Stomach smooth muscle (tissue), 2 donors: ENCODE measurements around the gene MALRD1.

ENCODE experiments used
- H3K27ac ChIP-seq: one replicate; pipeline ENCODE4 v1.7.0; 2013; ENCODE audit warnings: mild to moderate bottlenecking, low read length, inconsistent platforms
- H3K27me3 ChIP-seq, 2 donors: one replicate each; pipeline ENCODE4 v1.7.0; 2013; ENCODE audit warnings: low read length in 2 of 2; ENCODE audit not compliant: insufficient read depth in 2 of 2, control insufficient read depth in 1 of 2
- H3K36me3 ChIP-seq, 2 donors: one replicate each; pipeline ENCODE4 v1.7.0; 2013; ENCODE audit warnings: low read length in 2 of 2; ENCODE audit not compliant: control insufficient read depth in 2 of 2, insufficient read depth in 2 of 2
- H3K4me1 ChIP-seq: one replicate; pipeline ENCODE4 v1.7.0; 2013; ENCODE audit warnings: low read length; ENCODE audit not compliant: control insufficient read depth, insufficient read depth
- H3K4me3 ChIP-seq, 2 donors: one replicate each; pipeline ENCODE4 v1.7.0; 2013; ENCODE audit warnings: low read length in 2 of 2
- H3K9ac ChIP-seq, 2 donors: one replicate each; pipeline ENCODE4 v1.7.0; 2013; ENCODE audit warnings: low read length in 2 of 2, mild to moderate bottlenecking in 1 of 2
- H3K9me3 ChIP-seq, 2 donors: one replicate each; pipeline ENCODE4 v1.7.0; 2013; ENCODE audit warnings: low read length in 2 of 2; ENCODE audit not compliant: control insufficient read depth in 2 of 2
- donor health status: healthy.
- donor health status: Pancreatic carcinoma.

MALRD1 gene

GRCh38 chr10:19098803-19099202 lies 50.2 kb downstream of the MALRD1 start:
- no peaks in the 10 kb centered on the region for H3K27me3 ChIP-seq
- no peaks in the 10 kb centered on the region for H3K36me3 ChIP-seq
- no peaks in the 10 kb centered on the region for H3K4me1 ChIP-seq
- no peak overlapping the region for H3K9ac ChIP-seq
- H3K27ac ChIP-seq, result no peak overlapping the region
- H3K9me3 ChIP-seq, result no peaks in the 10 kb centered on the region
- no peak overlapping the region for H3K4me3 ChIP-seq

GRCh38 chr10:19107406-19107805 lies 58.8 kb downstream of the MALRD1 start:
- Histone ChIP-seq H3K4me3 (no peak overlapping the region), H3K9me3 (peaks cover 4 to 5% of the 10 kb centered on the region in 2 donors), H3K27me3 (no peaks in the 10 kb centered on the region)

GRCh38 chr10:19111501-19112267 lies 63.1 kb downstream of the MALRD1 start:
- no peaks in the 10 kb centered on the region for H3K27me3 ChIP-seq

More at GRCh38 chr10:19107406-19107805, 58.8 kb downstream of the MALRD1 start:
- Histone ChIP-seq H3K9ac (no peak overlapping the region), H3K4me1 (no peaks in the 10 kb centered on the region), H3K27ac (no peak overlapping the region), H3K36me3 (no peaks in the 10 kb centered on the region)

GRCh38 chr10:19117438-19117837 lies 68.8 kb downstream of the MALRD1 start:
- Histone ChIP-seq H3K36me3 (no peaks in the 10 kb centered on the region), H3K4me1 (no peaks in the 10 kb centered on the region), H3K9me3 (peaks cover 0 to 2% of the 10 kb centered on the region in 2 donors), H3K27ac (no peak overlapping the region), H3K27me3 (no peaks in the 10 kb centered on the region), H3K4me3 (no peak overlapping the region), H3K9ac (no peak overlapping the region)

More at GRCh38 chr10:19111501-19112267, 63.1 kb downstream of the MALRD1 start:
- no peak overlapping the region for H3K9ac ChIP-seq
- no peak overlapping the region for H3K4me3 ChIP-seq
- H3K27ac ChIP-seq, result no peak overlapping the region
- H3K9me3 ChIP-seq, result peaks cover 4 to 5% of the 10 kb centered on the region in 2 donors
- no peaks in the 10 kb centered on the region for H3K36me3 ChIP-seq
- no peaks in the 10 kb centered on the region for H3K4me1 ChIP-seq

- no peak overlapping the region for H3K4me3 ChIP-seq
- H3K27ac ChIP-seq, result no peak overlapping the region
- no peaks in the 10 kb centered on the region for H3K27me3 ChIP-seq
- H3K4me1 ChIP-seq, result no peaks in the 10 kb centered on the region
- peaks cover 0 to 2% of the 10 kb centered on the region in 2 donors for H3K9me3 ChIP-seq
- no peaks in the 10 kb centered on the region for H3K36me3 ChIP-seq
- H3K9ac ChIP-seq, result no peak overlapping the region
Measured at GRCh38 chr10:19119191-19119590, 70.6 kb downstream of the MALRD1 start.

GRCh38 chr10:19120381-19120908 lies 71.8 kb downstream of the MALRD1 start:
- H3K4me1 ChIP-seq, result no peaks in the 10 kb centered on the region
- no peak overlapping the region for H3K4me3 ChIP-seq
- H3K9ac ChIP-seq, result no peak overlapping the region
- no peak overlapping the region for H3K27ac ChIP-seq
- H3K27me3 ChIP-seq, result no peaks in the 10 kb centered on the region
- H3K9me3 ChIP-seq, result peaks cover 0 to 2% of the 10 kb centered on the region in 2 donors
- H3K36me3 ChIP-seq, result no peaks in the 10 kb centered on the region

GRCh38 chr10:19133992-19134391 lies 85.4 kb downstream of the MALRD1 start:
- H3K4me1 ChIP-seq, result no peaks in the 10 kb centered on the region
- H3K27ac ChIP-seq, result no peak overlapping the region
- no peaks in the 10 kb centered on the region for H3K27me3 ChIP-seq
- H3K4me3 ChIP-seq, result no peak overlapping the region
- H3K9me3 ChIP-seq, result peaks cover 0 to 1% of the 10 kb centered on the region in 2 donors
- H3K36me3 ChIP-seq, result no peaks in the 10 kb centered on the region
- no peak overlapping the region for H3K9ac ChIP-seq

GRCh38 chr10:19142967-19143366 lies 94.4 kb downstream of the MALRD1 start:
- no peak overlapping the region for H3K9ac ChIP-seq
- H3K9me3 ChIP-seq, result no peaks in the 10 kb centered on the region
- no peak overlapping the region for H3K27ac ChIP-seq
- H3K4me3 ChIP-seq, result no peak overlapping the region
- no peaks in the 10 kb centered on the region for H3K36me3 ChIP-seq
- H3K4me1 ChIP-seq, result no peaks in the 10 kb centered on the region
- H3K27me3 ChIP-seq, result no peaks in the 10 kb centered on the region

- no peaks in the 10 kb centered on the region for H3K36me3 ChIP-seq
- no peaks in the 10 kb centered on the region for H3K9me3 ChIP-seq
- no peak overlapping the region for H3K27ac ChIP-seq
- no peaks in the 10 kb centered on the region for H3K27me3 ChIP-seq
- no peak overlapping the region for H3K9ac ChIP-seq
- no peak overlapping the region for H3K4me3 ChIP-seq
- no peaks in the 10 kb centered on the region for H3K4me1 ChIP-seq
Measured at GRCh38 chr10:19144206-19144605, 95.6 kb downstream of the MALRD1 start.

- H3K27me3 ChIP-seq, result no peaks in the 10 kb centered on the region
- no peaks in the 10 kb centered on the region for H3K4me1 ChIP-seq
- H3K9me3 ChIP-seq, result no peaks in the 10 kb centered on the region
- no peaks in the 10 kb centered on the region for H3K36me3 ChIP-seq
- H3K27ac ChIP-seq, result no peak overlapping the region
- no peak overlapping the region for H3K4me3 ChIP-seq
- H3K9ac ChIP-seq, result no peak overlapping the region
Measured at GRCh38 chr10:19154375-19154774, 105.8 kb downstream of the MALRD1 start.

GRCh38 chr10:19158358-19158757 lies 109.8 kb downstream of the MALRD1 start:
- Histone ChIP-seq H3K27ac (no peak overlapping the region), H3K27me3 (no peaks in the 10 kb centered on the region), H3K4me1 (no peaks in the 10 kb centered on the region), H3K4me3 (no peak overlapping the region), H3K36me3 (no peaks in the 10 kb centered on the region), H3K9me3 (no peaks in the 10 kb centered on the region), H3K9ac (no peak overlapping the region)
